Measurements from ENCODE around the gene RAX. TPM values are rescaled to one million over a fixed set of nuclear protein-coding genes. Genes with fewer than 3 reads are reported as not detected.

Gene RAX
- total and polyA plus RNA-seq, 2 experiments from 2014 or later = 0.06 to 0.21 TPM

DNA sequence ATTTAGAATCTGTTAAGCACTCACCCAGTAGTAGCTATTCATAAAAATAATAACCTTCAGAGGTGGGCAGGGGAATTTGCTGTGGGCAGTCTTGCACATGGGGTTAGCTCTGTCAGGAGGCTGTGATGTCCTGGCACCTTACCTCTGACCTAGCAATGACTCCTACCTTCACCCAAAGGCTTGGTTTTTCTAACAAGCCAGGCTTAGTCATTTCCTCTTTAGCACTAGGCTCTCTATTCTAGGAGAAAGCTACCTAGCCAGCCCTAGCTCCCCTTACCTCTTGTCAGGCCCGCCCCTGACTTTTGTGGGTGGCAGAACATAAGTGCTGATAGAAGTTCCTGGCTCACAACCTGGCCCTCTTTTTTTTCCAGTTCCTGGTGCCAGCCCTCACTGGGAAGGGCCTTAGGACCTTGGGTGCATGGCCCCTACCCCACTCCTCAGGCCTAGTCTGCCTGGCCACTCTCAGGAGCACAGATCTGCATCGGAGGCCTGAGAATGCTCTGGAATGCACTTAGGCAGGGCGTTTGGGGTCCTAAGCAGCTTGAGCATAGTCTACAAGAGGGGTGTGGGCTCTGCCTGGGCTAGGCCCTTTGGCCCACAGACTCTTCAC, 27.5 kb upstream of the RAX start:
- DNase-seq (ENCODE audit: low read depth in 1 of 2, low spot score in 1 of 2) = no peak
- Histone ChIP-seq H3K4me3 (no peak overlapping the region), H3K27ac (no peak overlapping the region), H3K9me3 (ENCODE audit: low read depth) (no peaks in the 10 kb centered on the region), H3K36me3 (no peaks in the 10 kb centered on the region), H3K4me1 (ENCODE audit: low read depth) (no peaks in the 10 kb centered on the region), H3K27me3 (peaks cover 41% of the 10 kb centered on the region)
- no peak for TF ChIP-seq CTCF (IDR thresholded peaks at IDR 0.05; ENCODE audit: low read depth, low read length)

DNA sequence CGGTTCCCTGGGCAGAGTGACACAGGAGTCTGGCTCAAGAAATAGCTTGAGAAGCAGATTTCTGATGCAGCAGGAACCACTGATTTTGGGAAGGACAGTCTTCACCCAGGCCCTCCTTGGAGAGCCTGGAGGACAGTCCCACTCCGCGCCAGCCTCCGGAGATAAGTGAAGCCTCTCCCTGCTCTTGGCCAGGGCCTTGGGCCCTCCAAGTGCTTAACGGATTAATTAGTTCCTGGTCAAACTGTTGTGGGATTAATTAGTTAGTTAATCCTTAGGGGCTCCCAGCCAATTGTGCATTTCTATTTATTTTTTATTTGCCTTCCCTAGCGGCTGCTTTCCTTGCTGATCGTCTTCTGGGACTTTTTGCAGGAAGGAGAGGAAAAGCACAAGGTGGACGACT, 25.6 kb upstream of the RAX start:
- Histone ChIP-seq H3K27me3 (peaks cover 52% of the 10 kb centered on the region), H3K9me3 (ENCODE audit: low read depth) (no peaks in the 10 kb centered on the region), H3K4me3 (no peak overlapping the region), H3K36me3 (no peaks in the 10 kb centered on the region), H3K27ac (no peak overlapping the region), H3K4me1 (ENCODE audit: low read depth) (no peaks in the 10 kb centered on the region)
- DNase-seq (ENCODE audit: low read depth in 1 of 2, low spot score in 1 of 2) = no peak
- no peak for TF ChIP-seq CTCF (IDR thresholded peaks at IDR 0.05; ENCODE audit: low read depth, low read length)

GRCh38 chr18:59293317-59293716, 20.1 kb upstream of the RAX start:
- H3K27ac ChIP-seq = no peak overlapping the region
- no peak for TF ChIP-seq CTCF (IDR thresholded peaks at IDR 0.05; ENCODE audit: low read depth, low read length)
- no peak overlapping the region for H3K4me3 ChIP-seq
- H3K4me1 ChIP-seq (ENCODE audit: low read depth) = no peaks in the 10 kb centered on the region
- no peaks in the 10 kb centered on the region for H3K9me3 ChIP-seq (ENCODE audit: low read depth)
- DNase-seq (ENCODE audit: low read depth in 1 of 2, low spot score in 1 of 2) = no peak
- H3K36me3 ChIP-seq = no peaks in the 10 kb centered on the region
- peaks cover 60% of the 10 kb centered on the region for H3K27me3 ChIP-seq

DNA sequence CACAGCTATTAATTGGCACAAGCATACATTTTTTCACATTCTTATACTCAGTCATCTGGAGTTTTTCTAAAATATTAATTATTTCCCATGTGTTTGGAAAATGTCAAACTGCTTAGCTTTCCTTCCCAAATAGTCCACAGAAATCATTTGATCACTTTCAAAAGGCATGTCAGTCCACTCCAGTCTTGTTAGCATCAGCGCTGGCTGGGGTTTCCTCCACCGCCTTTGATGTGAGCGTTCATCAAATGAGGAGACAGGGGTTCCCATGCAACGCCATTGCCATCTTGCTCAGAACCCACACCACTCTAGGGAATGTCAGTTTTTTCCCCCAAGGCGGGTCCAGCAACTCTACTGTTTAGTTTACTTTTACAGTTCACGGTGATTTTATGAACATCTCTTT, 13.1 kb upstream of the RAX start:
- H3K27me3 ChIP-seq = peaks cover 41% of the 10 kb centered on the region
- no peaks in the 10 kb centered on the region for H3K4me1 ChIP-seq (ENCODE audit: low read depth)
- no peak overlapping the region for H3K4me3 ChIP-seq
- H3K9me3 ChIP-seq (ENCODE audit: low read depth) = no peaks in the 10 kb centered on the region
- no peaks in the 10 kb centered on the region for H3K36me3 ChIP-seq
- no peak for DNase-seq (ENCODE audit: low read depth in 1 of 2, low spot score in 1 of 2)
- H3K27ac ChIP-seq = no peak overlapping the region
- no peak for TF ChIP-seq CTCF (IDR thresholded peaks at IDR 0.05; ENCODE audit: low read depth, low read length)

- DNase-seq (ENCODE audit: low read depth in 1 of 2, low spot score in 1 of 2) = no peak
- H3K9me3 ChIP-seq (ENCODE audit: low read depth) = no peaks in the 10 kb centered on the region
- peaks cover 70% of the 10 kb centered on the region for H3K27me3 ChIP-seq
- H3K4me1 ChIP-seq (ENCODE audit: low read depth) = no peaks in the 10 kb centered on the region
- H3K27ac ChIP-seq = no peak overlapping the region
- no peak overlapping the region for H3K4me3 ChIP-seq
- no peak for TF ChIP-seq CTCF (IDR thresholded peaks at IDR 0.05; ENCODE audit: low read depth, low read length)
- H3K36me3 ChIP-seq = no peaks in the 10 kb centered on the region
These were observed 9.1 kb upstream of the RAX start for GRCh38 chr18:59282341-59282740.

Measured in cardiac muscle cell (in vitro differentiated cells and primary cell).